Activated naive CD4-positive, alpha-beta T cell treated with Interleukin-2 at 50 U/mL for 16 hours (primary cell): ENCODE measurements around the gene TOGARAM2.

Source experiments
- DNase-seq: peaks from one replicate; pipeline ENCODE4 v3.0.0-alpha.2; 2020

Gene TOGARAM2

GRCh38 chr2:28981016-28981441, at the start of gene TOGARAM2:
Gene TOGARAM2 (plus strand): TSS chr2:28981298. CDS start chr2:28994835, 13,537 bp downstream.
- DNase-seq, result no peak

- no peak for DNase-seq
These were observed 46.3 kb upstream of the TOGARAM2 start for GRCh38 chr2:28934769-28935168.

DNA sequence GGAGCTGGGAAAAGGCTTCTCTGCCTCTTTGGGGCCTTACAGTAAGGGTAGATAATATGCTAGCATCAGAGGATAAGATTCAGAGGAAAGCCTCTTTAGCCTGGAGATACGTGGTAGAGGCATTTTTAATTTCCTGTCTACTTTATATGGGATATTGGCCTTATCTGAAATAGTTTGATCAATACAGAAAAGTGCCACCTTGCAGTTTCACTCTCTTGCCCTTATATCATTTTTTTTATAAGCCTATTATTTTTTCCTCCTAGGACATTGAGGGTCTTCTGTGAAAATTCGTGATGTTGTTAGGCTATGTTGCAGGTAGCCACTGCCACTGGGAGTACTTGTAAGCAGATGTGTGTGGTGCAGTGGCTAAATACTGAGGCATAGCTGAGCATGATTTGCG, 40.1 kb upstream of the TOGARAM2 start:
- DNase-seq, result no peak

GRCh38 chr2:28944535-28945248, 36.4 kb upstream of the TOGARAM2 start:
- DNase-seq, result no peak

- DNase-seq, result no peak
These were observed 32.9 kb upstream of the TOGARAM2 start for GRCh38 chr2:28948160-28948559.

- DNase-seq, result no peak
These were observed 31.9 kb upstream of the TOGARAM2 start for GRCh38 chr2:28949190-28949589.

GRCh38 chr2:28949617-28950305, 31.3 kb upstream of the TOGARAM2 start:
- no peak for DNase-seq

GRCh38 chr2:28950941-28951630, 30.0 kb upstream of the TOGARAM2 start:
- no peak for DNase-seq

GRCh38 chr2:28951910-28952835, 28.9 kb upstream of the TOGARAM2 start:
- no peak for DNase-seq

GRCh38 chr2:28952836-28953211, 28.3 kb upstream of the TOGARAM2 start:
- DNase-seq, result no peak

- DNase-seq, result no peak
These were observed 25.6 kb upstream of the TOGARAM2 start for GRCh38 chr2:28955467-28955866.

DNA sequence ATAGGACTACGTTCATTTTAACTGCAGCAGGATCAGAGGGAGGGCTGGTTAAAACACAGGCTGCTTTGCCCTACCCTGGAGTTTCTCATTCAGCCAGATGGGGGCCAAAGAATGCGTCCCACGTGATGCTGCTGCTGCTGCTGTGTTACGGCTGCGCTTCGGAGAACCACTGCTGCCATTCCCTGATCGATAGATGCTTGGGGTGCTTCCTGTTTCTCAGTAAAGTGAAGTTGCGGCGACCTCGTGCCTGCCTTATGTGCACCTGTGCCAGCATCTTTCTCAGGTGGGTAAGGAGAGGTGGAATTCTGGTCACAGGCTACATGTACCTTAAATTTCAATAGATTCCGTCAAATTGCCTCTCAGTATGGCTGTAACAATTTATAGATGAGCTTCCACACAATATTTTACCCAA, 24.7 kb upstream of the TOGARAM2 start:
- peak; percentile 52 for DNase-seq

DNA sequence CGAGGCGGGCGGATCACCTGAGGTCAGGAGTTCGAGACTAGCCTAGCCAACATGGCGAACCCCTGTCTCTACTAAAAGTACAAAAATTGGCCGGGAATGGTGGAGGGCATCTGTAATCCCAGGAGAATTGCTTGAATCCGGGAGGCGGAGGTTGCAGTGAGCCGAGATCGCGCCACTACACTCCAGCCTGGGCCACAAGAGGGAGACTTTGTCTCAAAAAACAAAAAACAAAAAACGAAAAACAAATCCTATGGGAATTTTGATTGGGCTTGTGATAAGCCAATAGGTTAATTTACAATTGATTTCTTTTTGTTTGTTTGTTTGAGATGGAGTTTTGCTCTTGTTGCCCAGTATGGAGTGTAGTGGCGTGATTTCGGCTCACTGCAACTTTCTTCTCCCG, 24.2 kb upstream of the TOGARAM2 start:
- DNase-seq, result peak; percentile 20

DNA sequence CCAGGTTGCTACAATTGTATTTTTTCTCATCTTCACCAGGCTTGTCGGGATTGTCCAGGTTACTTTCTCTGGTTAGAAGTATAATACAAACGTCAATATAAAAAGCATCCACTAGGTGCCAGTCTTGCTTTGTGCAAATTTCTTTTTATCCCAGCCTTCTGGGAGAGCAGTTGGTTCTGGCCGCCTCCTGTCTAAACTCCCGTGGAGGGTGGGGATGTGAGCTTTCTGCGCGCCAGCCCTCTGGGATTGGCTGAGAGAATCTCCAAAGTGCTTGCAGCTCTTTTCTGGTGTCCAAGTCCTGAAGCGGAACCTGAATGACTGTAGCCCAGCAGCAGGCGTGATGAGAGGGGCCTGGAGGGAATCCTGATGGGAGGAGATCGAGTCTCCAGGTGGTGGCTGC, 22.4 kb upstream of the TOGARAM2 start:
- DNase-seq, result peak; percentile 13

GRCh38 chr2:28960401-28960800, 20.7 kb upstream of the TOGARAM2 start:
- DNase-seq, result no peak

DNA sequence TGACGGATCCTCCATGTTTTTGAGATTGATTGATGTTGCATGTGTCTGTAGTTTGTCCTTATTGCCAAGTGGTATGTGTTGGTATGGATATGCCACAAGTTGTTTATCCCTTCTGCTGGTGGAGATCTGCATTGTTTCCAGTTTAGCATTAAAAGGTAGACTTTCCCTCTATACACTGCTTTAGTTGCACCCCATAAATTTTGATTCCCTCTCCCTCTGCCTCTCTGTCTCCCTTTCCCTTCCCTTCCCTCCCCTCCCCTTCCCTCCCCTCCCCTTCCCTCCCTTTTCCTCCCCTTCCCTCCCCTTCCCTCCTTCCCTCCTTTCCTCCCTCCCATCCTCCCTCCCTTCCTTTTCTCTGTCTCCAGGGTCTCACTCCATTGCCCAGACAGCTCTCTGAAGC, 18.6 kb upstream of the TOGARAM2 start:
- no peak for DNase-seq

DNA sequence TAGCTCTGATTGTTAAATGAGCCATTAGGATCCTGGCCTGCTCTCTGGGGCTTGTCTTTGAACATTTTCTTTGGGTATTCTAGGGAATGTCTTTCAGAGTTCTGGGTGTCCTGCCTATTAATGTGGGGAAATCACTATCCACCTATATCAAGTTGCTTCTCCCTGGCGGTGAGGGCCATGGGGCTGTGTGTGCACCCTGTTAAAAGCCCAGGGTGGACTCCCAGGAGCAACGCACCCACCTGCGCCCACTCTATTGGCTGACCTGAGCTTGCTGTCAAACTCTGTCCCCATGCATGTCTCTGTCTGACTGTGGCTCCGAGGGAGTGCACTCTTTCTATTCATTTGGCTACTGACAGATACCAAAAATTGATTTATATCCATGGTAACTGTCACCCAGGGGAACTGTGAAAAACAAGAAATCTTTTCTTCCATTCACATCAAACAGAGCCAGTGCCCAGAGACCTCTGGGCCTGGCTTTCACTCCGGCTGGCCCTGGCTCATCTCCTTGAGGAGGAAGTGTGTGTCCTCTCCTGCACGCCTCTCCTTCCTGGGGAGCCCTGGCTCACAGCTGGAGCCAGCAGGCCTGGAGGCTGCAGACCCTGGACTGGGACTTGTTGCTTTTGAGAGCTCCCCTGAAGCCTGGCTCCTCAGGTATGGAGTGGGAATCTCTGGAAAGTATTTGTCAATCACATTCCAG, 10.5 kb upstream of the TOGARAM2 start:
- DNase-seq, result no peak

GRCh38 chr2:28972778-28973335, 8.2 kb upstream of the TOGARAM2 start:
- no peak for DNase-seq

DNA sequence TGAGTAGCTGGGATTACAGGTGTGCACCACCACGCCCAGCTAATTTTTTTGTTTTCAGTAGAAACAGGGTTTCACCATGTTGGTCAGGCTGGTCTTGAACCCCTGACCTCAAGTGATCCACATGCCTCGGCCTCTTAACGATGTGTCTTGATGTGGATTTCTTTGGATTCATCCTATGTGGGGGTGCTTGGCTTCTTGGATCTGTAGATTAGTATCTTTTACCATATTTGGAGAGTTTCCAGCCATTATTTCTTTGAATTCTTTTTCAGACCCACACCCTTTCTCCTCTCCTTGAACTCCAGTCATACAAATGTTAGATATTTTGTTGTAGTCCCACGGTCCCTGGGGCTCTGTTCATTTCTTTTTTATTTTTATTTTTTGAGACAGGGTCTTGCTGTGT, 6.8 kb upstream of the TOGARAM2 start:
- no peak for DNase-seq

DNA sequence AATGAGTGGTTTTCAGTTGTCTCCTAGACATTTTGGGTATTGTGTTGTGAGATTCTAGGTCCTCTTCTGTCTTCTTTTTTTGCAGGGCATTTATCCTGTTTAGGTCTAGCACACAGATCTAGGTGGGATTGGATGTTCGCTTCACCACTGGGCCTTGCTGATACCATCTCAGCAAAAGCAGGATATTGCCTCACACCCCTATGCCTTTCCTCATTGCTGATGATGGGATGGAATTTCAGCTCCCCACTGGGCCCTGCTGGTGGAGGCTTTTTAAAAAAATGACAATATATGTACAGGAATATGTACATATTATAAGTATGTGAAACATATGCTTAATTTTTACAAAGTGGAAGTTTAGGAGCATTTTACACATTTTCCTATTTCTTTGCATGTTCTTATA, 5.4 kb upstream of the TOGARAM2 start:
- DNase-seq, result no peak

- no peak for DNase-seq
These were observed 4.5 kb upstream of the TOGARAM2 start for GRCh38 chr2:28976584-28976983.
